Esophagus (tissue), 2 donors: ENCODE results near the gene PRDM2. TPM values are rescaled to one million over a fixed set of nuclear protein-coding genes. Genes with fewer than 3 reads are reported as not detected.

Experiments
- H3K27ac ChIP-seq, 2 donors: one replicate each; pipeline ENCODE4 v1.5.1; 2013; ENCODE audit warnings: low read depth in 2 of 2, mild to moderate bottlenecking in 2 of 2, inconsistent platforms in 1 of 2, low read length in 1 of 2, moderate library complexity in 1 of 2
- H3K27me3 ChIP-seq, 2 donors: one replicate each; pipeline ENCODE4 v1.6.1; 2013; ENCODE audit warnings: low read length in 2 of 2, control low read depth in 1 of 2, mild to moderate bottlenecking in 1 of 2; ENCODE audit not compliant: insufficient read depth in 2 of 2, control insufficient read depth in 1 of 2
- H3K36me3 ChIP-seq, 2 donors: one replicate each; pipeline ENCODE4 v1.6.1; 2013; ENCODE audit warnings: low read length in 1 of 2; ENCODE audit not compliant: control insufficient read depth in 2 of 2, insufficient read depth in 2 of 2
- H3K4me1 ChIP-seq, 2 donors: one replicate each; pipeline ENCODE4 v1.6.1; 2013; ENCODE audit warnings: low read length in 1 of 2; ENCODE audit not compliant: control insufficient read depth in 2 of 2, insufficient read depth in 2 of 2
- H3K4me3 ChIP-seq, 2 donors: one replicate each; pipeline ENCODE4 v1.5.1; 2013; ENCODE audit warnings: low read length in 2 of 2, mild to moderate bottlenecking in 2 of 2, low read depth in 1 of 2, moderate library complexity in 1 of 2
- H3K9me3 ChIP-seq, 2 donors: one replicate each; pipeline ENCODE4 v1.6.1; 2013; ENCODE audit warnings: mild to moderate bottlenecking in 2 of 2, low read depth in 1 of 2, low read length in 1 of 2, moderate library complexity in 1 of 2; ENCODE audit not compliant: control insufficient read depth in 2 of 2, insufficient read depth in 1 of 2
- WGBS, 2 donors: extraction: QIAGEN DNeasy Blood & Tissue Kit; methylation state at CpG; one replicate each; pipeline ENCODE4 v1.1.7; 2013; 5-methylcytosine and 5-hydroxymethylcytosine counted together
- polyA plus RNA-seq, 2 donors: library from polyadenylated mRNA; stranded (reverse); fragments of 200-250 nt; gene quantifications; one replicate each; pipeline ENCODE4 v1.2.3, GENCODE V29; 2013
- donor health status: healthy with polysubstance abuse.
- donor health status: Bipolar disorder and iron deficiency.

The PRDM2 gene
- polyA plus RNA-seq, 2 donors: 12.1 to 16.0 TPM

- Histone ChIP-seq H3K4me3 (no peak overlapping the region), H3K36me3 (peaks cover 0 to 2% of the 10 kb centered on the region in 2 donors), H3K4me1 (peaks cover 6 to 22% of the 10 kb centered on the region in 2 donors), H3K9me3 (no peaks in the 10 kb centered on the region), H3K27me3 (no peaks in the 10 kb centered on the region), H3K27ac (no peak overlapping the region)
- 92 to 93% methylated on average over 18 of the region's 18 CpGs for WGBS, 2 donors
Observed at GRCh38 chr1:13803546-13804239, 103.7 kb downstream of the PRDM2 start.

GRCh38 chr1:13804240-13804633 is 104.2 kb downstream of the PRDM2 start:
- no peaks in the 10 kb centered on the region for H3K9me3 ChIP-seq
- H3K27me3 ChIP-seq: no peaks in the 10 kb centered on the region
- no peak overlapping the region for H3K27ac ChIP-seq
- peaks cover 9 to 25% of the 10 kb centered on the region in 2 donors for H3K4me1 ChIP-seq
- no peak overlapping the region for H3K4me3 ChIP-seq
- WGBS, 2 donors: 89 to 91% methylated on average over 11 of the region's 11 CpGs
- H3K36me3 ChIP-seq: peaks cover 0 to 2% of the 10 kb centered on the region in 2 donors

GRCh38 chr1:13805431-13805830 is 105.4 kb downstream of the PRDM2 start:
- Histone ChIP-seq H3K4me3 (no peak overlapping the region), H3K4me1 (peaks cover 11 to 25% of the 10 kb centered on the region in 2 donors), H3K36me3 (peaks cover 0 to 2% of the 10 kb centered on the region in 2 donors), H3K9me3 (no peaks in the 10 kb centered on the region), H3K27me3 (no peaks in the 10 kb centered on the region), H3K27ac (no peak overlapping the region)
- 82 to 89% methylated on average over 5 of the region's 5 CpGs for WGBS, 2 donors

GRCh38 chr1:13806108-13806507 is 106.1 kb downstream of the PRDM2 start:
- Histone ChIP-seq H3K27ac (no peak overlapping the region), H3K27me3 (no peaks in the 10 kb centered on the region), H3K4me1 (peaks cover 11 to 19% of the 10 kb centered on the region in 2 donors), H3K4me3 (no peak overlapping the region), H3K9me3 (no peaks in the 10 kb centered on the region), H3K36me3 (peaks cover 0 to 2% of the 10 kb centered on the region in 2 donors)
- 96 to 98% methylated on average over 13 of the region's 13 CpGs for WGBS, 2 donors

GRCh38 chr1:13807209-13807608 is 107.2 kb downstream of the PRDM2 start:
- Histone ChIP-seq H3K4me3 (no peak overlapping the region), H3K27me3 (no peaks in the 10 kb centered on the region), H3K36me3 (peaks cover 0 to 2% of the 10 kb centered on the region in 2 donors), H3K27ac (no peak overlapping the region), H3K9me3 (no peaks in the 10 kb centered on the region), H3K4me1 (peaks cover 7 to 18% of the 10 kb centered on the region in 2 donors)
- WGBS, 2 donors: 58 to 65% methylated on average over 7 of the region's 7 CpGs

GRCh38 chr1:13808729-13809131 is 108.7 kb downstream of the PRDM2 start:
- H3K4me3 ChIP-seq: no peak overlapping the region
- no peaks in the 10 kb centered on the region for H3K9me3 ChIP-seq
- H3K4me1 ChIP-seq: peaks cover 6 to 15% of the 10 kb centered on the region in 2 donors
- H3K27ac ChIP-seq: no peak overlapping the region
- no peaks in the 10 kb centered on the region for H3K27me3 ChIP-seq
- WGBS, 2 donors: 75 to 77% methylated on average over 7 of the region's 7 CpGs
- no peaks in the 10 kb centered on the region for H3K36me3 ChIP-seq

- 73 to 80% methylated on average over 15 of the region's 15 CpGs for WGBS, 2 donors
- peaks cover 6 to 16% of the 10 kb centered on the region in 2 donors for H3K4me1 ChIP-seq
Observed at GRCh38 chr1:13809461-13810159, 109.6 kb downstream of the PRDM2 start.

GRCh38 chr1:13812456-13813397 is 112.7 kb downstream of the PRDM2 start:
- WGBS, 2 donors: 79 to 84% methylated on average over 20 of the region's 20 CpGs
- Histone ChIP-seq H3K4me1 (peaks cover 6 to 18% of the 10 kb centered on the region in 2 donors), H3K27ac (peak overlapping the region in 1 of 2 donors; percentile 37), H3K36me3 (peaks cover 0 to 6% of the 10 kb centered on the region in 2 donors), H3K9me3 (no peaks in the 10 kb centered on the region), H3K27me3 (no peaks in the 10 kb centered on the region), H3K4me3 (no peak overlapping the region)

More at GRCh38 chr1:13809461-13810159, 109.6 kb downstream of the PRDM2 start:
- no peak overlapping the region for H3K4me3 ChIP-seq
- no peaks in the 10 kb centered on the region for H3K27me3 ChIP-seq
- H3K36me3 ChIP-seq: peaks cover 0 to 5% of the 10 kb centered on the region in 2 donors
- no peak overlapping the region for H3K27ac ChIP-seq
- no peaks in the 10 kb centered on the region for H3K9me3 ChIP-seq

- H3K4me3 ChIP-seq: no peak overlapping the region
- no peaks in the 10 kb centered on the region for H3K9me3 ChIP-seq
- H3K36me3 ChIP-seq: peaks cover 0 to 6% of the 10 kb centered on the region in 2 donors
- H3K27me3 ChIP-seq: no peaks in the 10 kb centered on the region
- H3K4me1 ChIP-seq: peaks cover 6 to 18% of the 10 kb centered on the region in 2 donors
- WGBS, 2 donors: 68 to 69% methylated on average over 17 of the region's 17 CpGs
- H3K27ac ChIP-seq: no peak overlapping the region
Observed at GRCh38 chr1:13813398-13814012, 113.5 kb downstream of the PRDM2 start.
